ENCODE data around the gene SLC8A2. TPM values are rescaled to one million over a fixed set of nuclear protein-coding genes. Genes with fewer than 3 reads are reported as not detected.

Gene SLC8A2
- total RNA-seq, 1 experiment from 2014 or later: 11.3 TPM

DNA sequence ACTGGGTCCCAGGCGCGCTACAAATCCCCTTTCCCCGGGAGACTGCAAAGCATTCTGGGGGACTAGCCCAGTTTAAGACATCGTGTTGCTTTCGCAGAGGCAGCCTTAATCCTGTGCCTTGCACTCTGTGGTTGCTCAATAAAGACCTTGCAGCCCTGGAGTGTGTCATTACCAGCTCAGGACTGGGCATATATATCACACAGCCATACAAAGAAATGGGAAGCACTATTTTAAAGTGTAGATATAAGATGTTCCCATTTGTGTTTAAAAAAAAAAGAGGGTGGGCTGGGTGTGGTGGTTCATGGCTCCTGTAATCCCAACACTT, 32.1 kb upstream of the SLC8A2 start:
- H2AFZ ChIP-seq (ENCODE audit: low read length): no peak overlapping the region
- Mint-ChIP-seq H3K27ac (no peak overlapping the region), H3K27me3 (ENCODE audit: low read depth) (no peaks in the 10 kb centered on the region), H3K4me1 (peaks cover 0 to 33% of the 10 kb centered on the region in 2 experiments; a peak in 2 of 4 replicates), H3K4me3 (no peak overlapping the region; a peak in 1 of 5 replicates), H3K36me3 (ENCODE audit: insufficient read depth in 1 of 3, low read depth in 3 of 3) (peaks cover 0 to 19% (median 16%) of the 10 kb centered on the region in 3 experiments; a peak in 5 of 7 replicates), H3K9me3 (no peaks in the 10 kb centered on the region)
- H2BK12ac ChIP-seq (ENCODE audit: insufficient read length, low read depth, low read length): no peak overlapping the region
- no CpG with 5 or more reads among the region's 5 CpGs for WGBS (ENCODE audit: extremely low coverage, insufficient read length, low lambda C conversion rate)
- no peak overlapping the region for H4K91ac ChIP-seq (ENCODE audit: insufficient read length, low read depth, low read length)
- no peak overlapping the region for H3K14ac ChIP-seq (ENCODE audit: insufficient read depth, low read length)
- H3K18ac ChIP-seq (ENCODE audit: insufficient read length, low read depth, low read length): no peak overlapping the region
- H3T11ph ChIP-seq (ENCODE audit: low read length): no peak overlapping the region
- H2AK5ac ChIP-seq (ENCODE audit: insufficient read length, low read length): no peak overlapping the region
- no peaks in the 10 kb centered on the region; the same call in 1 of the 2 replicates for H3K79me2 ChIP-seq (ENCODE audit: insufficient read depth, low read length)
- H3K4ac ChIP-seq (ENCODE audit: low read depth, low read length): no peak overlapping the region
- DNase-seq: no peak
- H3K27ac ChIP-seq (ENCODE audit: insufficient read length, low read depth, low read length): no peak overlapping the region
- H3K23ac ChIP-seq (ENCODE audit: insufficient read length, low read depth, low read length): no peak overlapping the region
- no peak overlapping the region for H2BK120ac ChIP-seq (ENCODE audit: low read depth, low read length, poor library complexity, severe bottlenecking)
- no peak overlapping the region for H2BK15ac ChIP-seq (ENCODE audit: low read depth, low read length)
- H3K9ac ChIP-seq (ENCODE audit: extremely low read depth, insufficient read length, low read length): no peak overlapping the region
- H3K27me3 ChIP-seq (ENCODE audit: insufficient read depth, low read length): no peaks in the 10 kb centered on the region
- no peaks in the 10 kb centered on the region for H3K23me2 ChIP-seq (ENCODE audit: insufficient read length, low read depth, low read length, poor library complexity, severe bottlenecking)
- H3K56ac ChIP-seq (ENCODE audit: insufficient read length, low read depth, low read length): no peak overlapping the region
- no peak overlapping the region for H4K8ac ChIP-seq (replicated peaks; ENCODE audit: insufficient read length, low read depth, low read length)
- TF ChIP-seq, protein P1, sequence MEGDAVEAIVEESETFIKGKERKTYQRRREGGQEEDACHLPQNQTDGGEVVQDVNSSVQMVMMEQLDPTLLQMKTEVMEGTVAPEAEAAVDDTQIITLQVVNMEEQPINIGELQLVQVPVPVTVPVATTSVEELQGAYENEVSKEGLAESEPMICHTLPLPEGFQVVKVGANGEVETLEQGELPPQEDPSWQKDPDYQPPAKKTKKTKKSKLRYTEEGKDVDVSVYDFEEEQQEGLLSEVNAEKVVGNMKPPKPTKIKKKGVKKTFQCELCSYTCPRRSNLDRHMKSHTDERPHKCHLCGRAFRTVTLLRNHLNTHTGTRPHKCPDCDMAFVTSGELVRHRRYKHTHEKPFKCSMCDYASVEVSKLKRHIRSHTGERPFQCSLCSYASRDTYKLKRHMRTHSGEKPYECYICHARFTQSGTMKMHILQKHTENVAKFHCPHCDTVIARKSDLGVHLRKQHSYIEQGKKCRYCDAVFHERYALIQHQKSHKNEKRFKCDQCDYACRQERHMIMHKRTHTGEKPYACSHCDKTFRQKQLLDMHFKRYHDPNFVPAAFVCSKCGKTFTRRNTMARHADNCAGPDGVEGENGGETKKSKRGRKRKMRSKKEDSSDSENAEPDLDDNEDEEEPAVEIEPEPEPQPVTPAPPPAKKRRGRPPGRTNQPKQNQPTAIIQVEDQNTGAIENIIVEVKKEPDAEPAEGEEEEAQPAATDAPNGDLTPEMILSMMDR (conservative IDR thresholded peaks at IDR 0.05): no peak
- H4K20me1 ChIP-seq (ENCODE audit: control insufficient read depth, insufficient read depth, insufficient read length): no peaks in the 10 kb centered on the region
- H3K79me1 ChIP-seq (ENCODE audit: insufficient read depth, low read depth, low read length, poor library complexity, severe bottlenecking): peaks cover 5% of the 10 kb centered on the region
- no peak overlapping the region for H3K4me2 ChIP-seq (ENCODE audit: insufficient read depth, insufficient read length, low read length)
- no peak overlapping the region for H2BK5ac ChIP-seq (ENCODE audit: insufficient read length, low read length)
- no peak overlapping the region for H4K5ac ChIP-seq (ENCODE audit: insufficient read length, low read depth, low read length)
- no peaks in the 10 kb centered on the region; the same call in 1 of the 2 replicates for H3K4me1 ChIP-seq (ENCODE audit: insufficient read depth, low read length)
- no peaks in the 10 kb centered on the region for H3K9me3 ChIP-seq (ENCODE audit: control insufficient read depth, low read depth, low read length)
- no peak overlapping the region for H2BK20ac ChIP-seq (ENCODE audit: low read depth, low read length, poor library complexity, severe bottlenecking)

All from H9 (cell line).